ENCODE data around the gene ZNF385B.

- TF ChIP-seq POLR2A (IDR thresholded peaks at IDR 0.05) (no peak), CTCF (IDR thresholded peaks at IDR 0.05) (no peak)
Observed at GRCh38 chr2:179787601-179788000, 73.8 kb downstream of the ZNF385B start.

Data from uterus (tissue), 2 donors.